Measurements from ENCODE around the gene MPC1. TPM values are rescaled to one million over a fixed set of nuclear protein-coding genes. Genes with fewer than 3 reads are reported as not detected.
"Not testable (repeated sequence)": the region's sequence is repeated elsewhere in the genome, so short reads cannot be mapped to it uniquely, and the experiment has no call there.

MPC1 gene
- total RNA-seq, 5 donors from 2014 or later (not counting 1 experiment from before 2014, with no cell fraction given), result 23.8 to 31.2 (median 27.5) TPM

DNA sequence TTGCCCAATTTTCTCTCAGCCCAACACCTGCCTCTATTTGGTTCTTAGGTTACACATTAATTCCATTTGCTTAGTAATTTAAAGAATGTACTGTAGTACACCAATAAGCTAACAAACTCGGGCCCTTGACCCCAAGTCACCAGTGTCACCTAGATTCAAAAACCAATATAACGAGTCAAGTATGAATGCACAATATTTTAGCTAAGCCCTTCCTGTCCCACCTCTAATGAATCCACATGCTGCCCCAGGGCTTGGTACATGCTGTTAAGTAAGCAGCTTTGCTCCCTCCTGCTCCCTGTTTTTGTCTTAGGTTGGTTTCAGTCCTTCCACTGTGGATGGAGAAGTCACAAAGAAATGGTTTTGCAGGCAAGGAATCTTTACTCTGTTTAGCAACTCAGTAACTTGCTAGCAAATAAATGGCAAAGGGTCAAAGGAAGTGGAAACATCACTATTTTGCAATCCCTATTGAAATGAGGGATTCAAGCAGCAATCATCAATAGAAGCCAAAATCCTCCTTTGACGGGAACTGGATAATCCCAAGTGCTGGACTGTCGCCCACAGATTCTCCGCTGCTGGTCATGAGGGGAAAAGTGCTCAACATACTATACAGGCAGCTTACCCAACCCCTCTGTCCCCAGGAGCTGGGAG lies 5.0 kb upstream of the MPC1 start:
- Histone ChIP-seq H3K36me3 (ENCODE audit: control insufficient read depth in 2 of 2, extremely low read depth in 1 of 2, insufficient read depth in 1 of 2, low read length in 1 of 2) (no peaks in the 10 kb centered on the region), H3K4me1 (ENCODE audit: control insufficient read depth in 1 of 2, extremely low read depth in 1 of 2, insufficient read depth in 2 of 2, low read length in 2 of 2) (peaks cover 3 to 9% of the 10 kb centered on the region in 2 experiments), H3K4me3 (ENCODE audit: control insufficient read depth in 1 of 2, extremely low read depth in 1 of 2, low read length in 1 of 2) (no peak overlapping the region), H3K27me3 (replicated peaks in 1 of 2; ENCODE audit: control insufficient read depth in 2 of 2, extremely low read depth in 1 of 2, insufficient read depth in 2 of 2, low read length in 1 of 2) (no peaks in the 10 kb centered on the region), H3K27ac (ENCODE audit: low read length) (no peak overlapping the region), H3K9me3 (no peaks in the 10 kb centered on the region)
- DNase-seq (no peak), ATAC-seq (replicated peaks in 1 of 4) (no peak)
- CTCF ChIA-PET, result interaction anchor here in 1 of 2 donors (1.1 kb wide), 1 partner anchor 19 kb away, joined by 3 read pairs; no protein-coding TSS in a partner anchor
- POLR2A ChIA-PET, result no interaction called here
- H3K27ac Mint-ChIP-seq, result no peak overlapping the region
- WGBS (ENCODE audit: insufficient coverage), result no CpG with 5 or more reads among the region's 5 CpGs
- H3K4me3 Mint-ChIP-seq, result no peak overlapping the region
- peaks cover 4 to 6% of the 10 kb centered on the region in 2 donors for H3K27me3 Mint-ChIP-seq
- no peaks in the 10 kb centered on the region for H3K36me3 Mint-ChIP-seq
- no peaks in the 10 kb centered on the region for H3K9me3 Mint-ChIP-seq
- H3K4me1 Mint-ChIP-seq, result peaks cover 0 to 7% (median 6%) of the 10 kb centered on the region in 3 donors

GRCh38 chr6:166387098-166387497 lies 4.4 kb upstream of the MPC1 start:
- H3K36me3 ChIP-seq (ENCODE audit: control insufficient read depth in 2 of 2, extremely low read depth in 1 of 2, insufficient read depth in 1 of 2, low read length in 1 of 2); H3K9me3 ChIP-seq; ATAC-seq (replicated peaks in 1 of 4); H3K4me1 Mint-ChIP-seq; H3K27me3 Mint-ChIP-seq; H3K4me3 Mint-ChIP-seq; H3K4me3 ChIP-seq (ENCODE audit: control insufficient read depth in 1 of 2, extremely low read depth in 1 of 2, low read length in 1 of 2); H3K27me3 ChIP-seq (replicated peaks in 1 of 2; ENCODE audit: control insufficient read depth in 2 of 2, extremely low read depth in 1 of 2, insufficient read depth in 2 of 2, low read length in 1 of 2); H3K36me3 Mint-ChIP-seq; H3K27ac ChIP-seq (ENCODE audit: low read length); H3K27ac Mint-ChIP-seq; DNase-seq; H3K9me3 Mint-ChIP-seq: not testable (repeated sequence)
- ChIA-PET CTCF (interaction anchor here in 1 of 2 donors (1.0 to 1.1 kb wide), 2 partner anchors 20 to 51 kb away, joined by 3 read pairs; no protein-coding TSS in a partner anchor), POLR2A (interaction anchor here in 1 of 2 donors (0.6 kb wide), 1 partner anchor 24 kb away, joined by 7 read pairs; no protein-coding TSS in a partner anchor)
- H3K4me1 ChIP-seq (ENCODE audit: control insufficient read depth in 1 of 2, extremely low read depth in 1 of 2, insufficient read depth in 2 of 2, low read length in 2 of 2), result peaks cover 3 to 12% of the 10 kb centered on the region in 2 experiments
- 80% methylated on average over 1 of the region's 9 CpGs for WGBS (ENCODE audit: insufficient coverage)

DNA sequence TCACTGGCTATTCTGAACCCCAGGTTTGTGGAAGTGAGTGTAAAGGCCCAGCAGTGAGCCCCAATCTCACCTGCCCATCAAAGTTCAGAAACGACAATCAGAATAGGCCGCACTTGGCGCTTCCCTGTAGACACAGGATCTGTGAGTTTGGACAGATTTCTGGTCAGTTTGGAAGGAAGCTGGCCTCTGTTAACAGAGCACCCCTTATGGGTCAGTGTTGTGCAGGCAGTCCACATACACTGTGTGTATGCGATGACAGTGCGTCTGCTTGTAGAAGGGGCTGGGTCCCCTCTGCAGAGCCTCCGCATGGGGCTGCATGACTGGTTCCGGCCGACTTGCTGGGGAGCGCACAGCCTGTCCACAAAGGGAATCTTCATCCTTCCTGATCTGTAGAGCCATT lies 3.4 kb upstream of the MPC1 start:
- no peak for ATAC-seq (replicated peaks in 1 of 4)
- Mint-ChIP-seq H3K36me3 (no peaks in the 10 kb centered on the region), H3K9me3 (no peaks in the 10 kb centered on the region), H3K27ac (no peak overlapping the region), H3K4me1 (peaks cover 9 to 14% (median 13%) of the 10 kb centered on the region in 3 donors), H3K4me3 (no peak overlapping the region), H3K27me3 (peaks cover 0 to 2% of the 10 kb centered on the region in 2 donors)
- Histone ChIP-seq H3K4me1 (ENCODE audit: control insufficient read depth in 1 of 2, extremely low read depth in 1 of 2, insufficient read depth in 2 of 2, low read length in 2 of 2) (peaks cover 9 to 14% of the 10 kb centered on the region in 2 experiments), H3K9me3 (no peaks in the 10 kb centered on the region), H3K27me3 (replicated peaks in 1 of 2; ENCODE audit: control insufficient read depth in 2 of 2, extremely low read depth in 1 of 2, insufficient read depth in 2 of 2, low read length in 1 of 2) (no peaks in the 10 kb centered on the region), H3K4me3 (ENCODE audit: control insufficient read depth in 1 of 2, extremely low read depth in 1 of 2, low read length in 1 of 2) (no peak overlapping the region), H3K36me3 (ENCODE audit: control insufficient read depth in 2 of 2, extremely low read depth in 1 of 2, insufficient read depth in 1 of 2, low read length in 1 of 2) (no peaks in the 10 kb centered on the region), H3K27ac (ENCODE audit: low read length) (no peak overlapping the region)
- WGBS (ENCODE audit: insufficient coverage), result over 99% methylated on average over 9 of the region's 9 CpGs
- ChIA-PET CTCF (interaction anchor here (1.0 to 1.1 kb wide), 2 partner anchors 13 to 50 kb away, joined by 3 to 4 read pairs; no protein-coding TSS in a partner anchor), POLR2A (no interaction called here)
- no peak for DNase-seq

DNA sequence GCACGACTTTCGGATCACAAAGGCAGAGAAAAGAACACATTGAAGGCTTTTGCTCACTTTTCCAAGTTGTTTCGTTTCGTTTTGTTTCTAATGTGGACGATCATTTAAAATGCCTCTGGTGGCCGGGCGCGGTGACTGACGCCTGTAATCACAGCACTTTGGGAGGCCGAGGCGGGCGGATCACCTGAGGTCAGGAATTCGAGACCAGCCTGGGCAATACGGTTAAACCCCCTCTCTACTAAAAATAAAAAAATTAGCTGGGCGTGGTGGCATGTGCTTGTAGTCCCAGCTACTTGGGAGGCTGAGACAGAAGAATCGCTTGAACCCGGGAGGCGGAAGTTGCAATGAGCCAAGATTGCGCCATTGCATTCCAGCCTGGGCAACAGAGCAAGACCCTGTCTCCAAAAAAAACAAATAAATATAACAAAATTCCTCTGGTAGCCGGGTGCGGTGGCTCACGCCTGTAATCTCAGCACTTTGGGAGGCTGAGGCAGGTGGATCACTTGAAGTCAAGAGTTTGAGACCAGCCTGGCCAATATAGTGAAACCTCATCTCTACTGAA lies 1.1 kb upstream of the MPC1 start:
- peak in 27 of 35 experiments; percentile 5 to 44 (median 21) for DNase-seq
- ATAC-seq (replicated peaks in 1 of 4); H3K9me3 ChIP-seq; H3K27me3 ChIP-seq (replicated peaks in 1 of 2; ENCODE audit: control insufficient read depth in 2 of 2, extremely low read depth in 1 of 2, insufficient read depth in 2 of 2, low read length in 1 of 2); H3K36me3 ChIP-seq (ENCODE audit: control insufficient read depth in 2 of 2, extremely low read depth in 1 of 2, insufficient read depth in 1 of 2, low read length in 1 of 2); CTCF ChIA-PET; POLR2A ChIA-PET; H3K36me3 Mint-ChIP-seq; H3K9me3 Mint-ChIP-seq; H3K27me3 Mint-ChIP-seq: not testable (repeated sequence)
- H3K4me3 Mint-ChIP-seq, result peak overlapping the region; percentile 80 to 95 (median 86)
- H3K4me1 Mint-ChIP-seq, result peaks cover 10 to 17% (median 15%) of the 10 kb centered on the region in 3 donors
- Histone ChIP-seq H3K4me3 (ENCODE audit: control insufficient read depth in 1 of 2, extremely low read depth in 1 of 2, low read length in 1 of 2) (peak overlapping the region; percentile 59 to 84), H3K27ac (ENCODE audit: low read length) (peak overlapping the region; percentile 68), H3K4me1 (ENCODE audit: control insufficient read depth in 1 of 2, extremely low read depth in 1 of 2, insufficient read depth in 2 of 2, low read length in 2 of 2) (peaks cover 11 to 14% of the 10 kb centered on the region in 2 experiments)
- peak overlapping the region; percentile 82 to 86 for H3K27ac Mint-ChIP-seq
- 27% methylated on average over 15 of the region's 22 CpGs for WGBS (ENCODE audit: insufficient coverage)

- ATAC-seq (replicated peaks in 1 of 4) (peak; percentile 5 to 10 (median 6)), DNase-seq (peak in 8 of 35 experiments; percentile 3 to 25 (median 6))
- Mint-ChIP-seq H3K36me3 (peaks cover 5% of the 10 kb centered on the region), H3K27me3 (no peaks in the 10 kb centered on the region), H3K9me3 (no peaks in the 10 kb centered on the region), H3K27ac (peak overlapping the region in 1 of 2 donors; percentile 78), H3K4me3 (peak overlapping the region; percentile 91 to 95 (median 92)), H3K4me1 (peaks cover 10 to 18% (median 15%) of the 10 kb centered on the region in 3 donors)
- Histone ChIP-seq H3K4me1 (ENCODE audit: control insufficient read depth in 1 of 2, extremely low read depth in 1 of 2, insufficient read depth in 2 of 2, low read length in 2 of 2) (peaks cover 11 to 14% of the 10 kb centered on the region in 2 experiments), H3K36me3 (ENCODE audit: control insufficient read depth in 2 of 2, extremely low read depth in 1 of 2, insufficient read depth in 1 of 2, low read length in 1 of 2) (no peaks in the 10 kb centered on the region), H3K27ac (ENCODE audit: low read length) (peak overlapping the region; percentile 33), H3K9me3 (no peaks in the 10 kb centered on the region), H3K27me3 (replicated peaks in 1 of 2; ENCODE audit: control insufficient read depth in 2 of 2, extremely low read depth in 1 of 2, insufficient read depth in 2 of 2, low read length in 1 of 2) (no peaks in the 10 kb centered on the region), H3K4me3 (ENCODE audit: control insufficient read depth in 1 of 2, extremely low read depth in 1 of 2, low read length in 1 of 2) (peak overlapping the region; percentile 59 to 84)
- CTCF ChIA-PET, result no interaction called here
- POLR2A ChIA-PET, result no interaction called here
- under 1% methylated on average over 44 of the region's 46 CpGs for whole genome bisulfite sequencing (ENCODE audit: insufficient coverage)
Measured at GRCh38 chr6:166382500-166382932, 224 bp downstream of the MPC1 start.

DNA sequence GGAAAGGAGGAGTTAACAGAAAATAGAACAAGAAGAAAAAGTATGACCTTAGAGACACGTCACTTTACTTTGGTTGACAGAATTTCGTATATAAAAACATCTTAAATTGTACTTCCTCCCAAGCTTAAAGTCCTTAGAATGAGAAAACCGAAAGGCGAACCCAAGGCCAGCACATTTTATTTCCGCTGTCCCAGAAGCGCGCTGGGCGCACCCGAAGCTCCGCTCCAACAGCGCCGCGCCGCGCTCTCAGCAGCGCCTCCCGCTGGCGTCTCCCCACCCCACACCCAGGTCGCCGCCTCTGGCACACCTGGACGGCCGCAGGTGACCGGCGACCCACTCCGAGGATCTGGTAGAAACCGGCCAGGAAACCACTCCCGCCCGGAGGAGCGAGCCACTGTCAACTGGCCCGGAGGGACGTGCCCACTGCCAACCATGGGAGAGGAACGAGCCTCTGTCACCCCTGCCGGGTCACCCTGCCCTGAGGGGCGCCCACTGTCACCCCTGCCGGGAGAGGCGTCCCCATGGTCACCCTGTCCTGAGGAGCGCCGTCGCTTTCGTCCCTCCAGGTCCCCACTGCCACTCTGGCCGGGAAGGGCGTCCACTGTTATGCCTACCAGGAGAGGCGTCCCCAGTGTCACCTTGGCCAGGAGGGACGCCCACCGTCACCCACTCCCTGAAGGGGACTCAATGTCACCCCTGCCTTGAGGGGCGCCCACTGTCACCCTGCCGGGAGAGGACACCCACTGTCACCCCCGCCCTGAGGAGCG lies 824 bp downstream of the MPC1 start:
- peaks cover 10 to 18% (median 15%) of the 10 kb centered on the region in 3 donors for H3K4me1 Mint-ChIP-seq
- POLR2A ChIA-PET, result interaction anchor here in 1 of 2 donors (0.6 to 1.3 kb wide), 2 partner anchors 39 to 560 kb away, joined by 3 to 4 read pairs; no protein-coding TSS in a partner anchor
- no peaks in the 10 kb centered on the region for H3K36me3 ChIP-seq (ENCODE audit: control insufficient read depth in 2 of 2, extremely low read depth in 1 of 2, insufficient read depth in 1 of 2, low read length in 1 of 2)
- H3K4me3 Mint-ChIP-seq, result peak overlapping the region; percentile 91 to 95 (median 92)
- DNase-seq, result peak in 34 of 35 experiments; percentile 33 to 79 (median 52)
- peak overlapping the region; percentile 59 to 84 for H3K4me3 ChIP-seq (ENCODE audit: control insufficient read depth in 1 of 2, extremely low read depth in 1 of 2, low read length in 1 of 2)
- peak overlapping the region; percentile 59 to 78 for H3K27ac Mint-ChIP-seq
- no peaks in the 10 kb centered on the region for H3K27me3 Mint-ChIP-seq
- no peaks in the 10 kb centered on the region for H3K27me3 ChIP-seq (replicated peaks in 1 of 2; ENCODE audit: control insufficient read depth in 2 of 2, extremely low read depth in 1 of 2, insufficient read depth in 2 of 2, low read length in 1 of 2)
- peaks cover 5% of the 10 kb centered on the region for H3K36me3 Mint-ChIP-seq
- peak; percentile 29 to 35 (median 30) for ATAC-seq (replicated peaks in 1 of 4)
- H3K27ac ChIP-seq (ENCODE audit: low read length), result no peak overlapping the region
- no peaks in the 10 kb centered on the region for H3K9me3 ChIP-seq
- CTCF ChIA-PET, result interaction anchor here (0.6 to 2.5 kb wide), 26 partner anchors 9 to 618 kb away, joined by 3 to 19 read pairs (median 5); partner anchors contain the start of gene RPS6KA2 (in 1 of the 2)
- WGBS (ENCODE audit: insufficient coverage), result under 1% methylated on average over 48 of the region's 49 CpGs
- H3K4me1 ChIP-seq (ENCODE audit: control insufficient read depth in 1 of 2, extremely low read depth in 1 of 2, insufficient read depth in 2 of 2, low read length in 2 of 2), result peaks cover 11 to 14% of the 10 kb centered on the region in 2 experiments
- no peaks in the 10 kb centered on the region for H3K9me3 Mint-ChIP-seq
